ENCODE measurements around the gene SEC24C.
"Not testable (repeated sequence)": the region's sequence is repeated elsewhere in the genome, so short reads cannot be mapped to it uniquely, and the experiment has no call there.

The SEC24C gene

DNA sequence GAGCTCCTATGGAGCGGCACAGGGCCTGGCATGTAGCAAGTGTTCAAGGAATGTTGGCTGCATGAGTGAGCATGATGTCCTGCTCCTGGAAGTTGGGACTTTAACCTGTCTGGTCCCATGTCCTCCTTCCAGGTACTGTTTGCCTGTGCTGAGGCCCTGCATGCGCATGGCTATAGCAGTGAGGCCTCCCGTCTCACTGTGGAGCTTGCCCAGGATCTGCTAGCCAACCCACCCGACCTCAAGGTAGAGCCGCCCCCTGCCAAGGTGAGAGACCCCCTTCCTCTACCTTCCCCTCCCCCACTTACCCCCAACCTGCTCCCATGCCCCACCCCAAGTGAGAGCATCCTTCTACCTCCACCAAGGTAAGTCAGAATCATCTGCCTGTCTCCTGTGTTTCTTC lies 49.3 kb downstream of the SEC24C start:
- DNase-seq (ENCODE audit: low read depth): no peak

GRCh38 chr10:73795491-73795890 lies 51.3 kb downstream of the SEC24C start:
- not testable (repeated sequence) for DNase-seq (ENCODE audit: low read depth)

DNA sequence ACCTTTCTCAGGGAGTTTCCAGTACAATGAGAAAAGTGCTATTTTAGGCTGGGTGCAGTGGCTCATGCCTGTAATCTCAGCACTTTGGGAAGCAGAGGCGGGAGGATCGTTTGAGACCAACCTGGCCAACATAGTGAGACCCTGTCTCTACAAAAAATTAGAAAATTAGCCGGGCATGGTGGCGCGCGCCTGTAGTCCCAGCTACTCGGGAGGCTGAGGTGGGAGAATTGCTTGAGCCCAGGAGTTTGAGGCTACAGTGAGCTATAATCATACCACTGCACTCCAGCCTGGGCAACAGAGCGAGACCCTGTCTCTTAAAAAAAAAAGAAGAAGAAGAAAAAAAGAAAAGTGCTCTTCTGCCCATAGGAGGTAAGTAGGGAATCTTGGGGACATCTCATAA lies 51.9 kb downstream of the SEC24C start:
- DNase-seq (ENCODE audit: low read depth): not testable (repeated sequence)

GRCh38 chr10:73796766-73797165 lies 52.6 kb downstream of the SEC24C start:
- DNase-seq (ENCODE audit: low read depth): no peak

DNA sequence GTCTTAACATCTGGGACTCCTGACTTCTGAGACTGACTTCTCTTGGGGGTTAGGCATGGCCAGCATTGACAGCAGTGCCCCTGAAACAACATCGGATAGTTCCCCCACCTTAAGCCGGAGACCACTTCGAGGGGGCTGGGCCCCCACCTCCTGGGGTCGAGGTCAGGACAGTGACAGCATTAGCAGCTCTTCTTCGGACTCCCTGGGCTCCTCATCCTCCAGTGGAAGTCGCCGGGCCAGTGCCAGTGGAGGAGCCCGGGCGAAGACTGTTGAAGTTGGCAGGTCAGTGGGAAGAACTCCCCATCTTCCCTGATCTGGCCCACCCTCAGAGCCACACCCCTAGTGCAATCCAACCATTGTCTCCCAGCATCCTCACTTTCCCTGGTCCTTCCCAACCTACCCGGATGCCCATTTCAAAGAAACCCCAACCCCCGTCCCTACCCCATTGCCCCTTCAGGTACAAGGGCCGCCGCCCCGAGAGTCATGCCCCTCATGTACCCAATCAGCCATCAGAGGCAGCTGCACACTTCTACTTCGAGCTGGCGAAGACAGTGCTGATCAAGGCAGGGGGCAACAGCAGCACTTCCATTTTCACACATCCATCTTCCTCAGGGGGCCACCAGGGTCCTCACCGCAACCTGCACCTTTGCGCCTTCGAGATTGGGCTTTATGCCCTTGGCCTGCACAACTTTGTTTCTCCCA lies 53.3 kb downstream of the SEC24C start:
- no peak for DNase-seq (ENCODE audit: low read depth)

GRCh38 chr10:73798087-73798486 lies 53.9 kb downstream of the SEC24C start:
- DNase-seq (ENCODE audit: low read depth): no peak

DNA sequence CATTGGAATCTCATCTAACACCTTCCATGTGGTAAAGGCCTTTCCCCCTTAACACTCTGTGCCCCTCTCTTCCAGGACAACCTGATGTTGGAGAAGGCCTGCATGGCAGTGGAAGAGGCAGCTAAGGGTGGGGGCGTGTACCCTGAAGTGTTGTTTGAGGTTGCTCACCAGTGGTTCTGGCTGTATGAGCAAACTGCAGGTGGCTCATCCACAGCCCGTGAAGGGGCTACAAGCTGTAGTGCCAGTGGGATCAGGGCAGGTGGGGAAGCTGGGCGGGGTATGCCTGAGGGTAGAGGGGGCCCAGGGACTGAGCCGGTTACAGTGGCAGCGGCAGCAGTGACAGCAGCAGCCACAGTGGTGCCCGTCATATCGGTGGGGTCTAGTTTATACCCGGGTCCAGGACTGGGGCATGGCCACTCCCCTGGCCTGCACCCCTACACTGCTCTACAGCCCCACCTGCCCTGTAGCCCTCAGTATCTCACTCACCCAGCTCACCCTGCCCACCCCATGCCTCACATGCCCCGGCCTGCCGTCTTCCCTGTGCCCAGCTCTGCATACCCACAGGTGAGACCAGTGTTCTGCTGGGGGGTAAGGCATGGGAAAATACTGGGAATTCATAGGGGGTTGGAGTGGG lies 54.9 kb downstream of the SEC24C start:
- no peak for DNase-seq (ENCODE audit: low read depth)

DNA sequence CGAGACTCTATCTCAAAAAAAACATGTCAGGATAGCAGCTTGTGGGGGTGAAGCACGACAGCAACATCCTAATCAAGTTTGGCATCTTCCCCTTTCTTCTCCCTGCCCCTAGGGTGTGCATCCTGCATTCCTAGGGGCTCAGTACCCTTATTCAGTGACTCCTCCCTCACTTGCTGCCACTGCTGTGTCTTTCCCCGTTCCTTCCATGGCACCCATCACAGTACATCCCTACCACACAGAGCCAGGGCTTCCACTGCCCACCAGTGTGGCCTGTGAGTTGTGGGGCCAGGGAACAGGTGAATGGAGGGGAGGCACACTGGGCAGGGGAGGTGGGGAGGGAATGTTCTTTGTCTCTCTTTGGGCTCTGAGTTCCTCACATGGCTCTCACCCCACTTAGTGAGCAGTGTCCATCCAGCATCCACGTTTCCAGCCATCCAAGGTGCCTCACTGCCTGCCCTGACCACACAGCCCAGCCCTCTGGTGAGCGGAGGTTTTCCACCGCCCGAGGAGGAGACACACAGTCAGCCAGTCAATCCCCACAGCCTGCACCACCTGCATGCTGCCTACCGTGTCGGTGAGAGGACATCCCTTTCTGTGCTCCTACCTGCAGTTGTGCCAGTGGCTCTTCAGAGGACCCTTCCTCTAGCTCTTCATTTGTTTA lies 55.9 kb downstream of the SEC24C start:
- no peak for DNase-seq (ENCODE audit: low read depth)

- DNase-seq (ENCODE audit: low read depth): no peak
Measured at GRCh38 chr10:73800560-73801252, 56.5 kb downstream of the SEC24C start.

DNA sequence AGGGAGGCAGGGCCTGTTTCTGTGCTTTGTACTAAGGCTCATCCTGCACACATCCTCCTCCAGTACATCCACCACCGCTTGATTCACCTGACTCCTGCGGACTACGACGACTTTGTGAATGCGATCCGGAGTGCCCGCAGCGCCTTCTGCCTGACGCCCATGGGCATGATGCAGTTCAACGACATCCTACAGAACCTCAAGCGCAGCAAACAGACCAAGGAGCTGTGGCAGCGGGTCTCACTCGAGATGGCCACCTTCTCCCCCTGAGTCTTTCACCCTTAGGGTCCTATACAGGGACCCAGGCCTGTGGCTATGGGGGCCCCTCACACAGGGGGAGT lies 57.0 kb downstream of the SEC24C start:
- DNase-seq (ENCODE audit: low read depth): no peak

DNA sequence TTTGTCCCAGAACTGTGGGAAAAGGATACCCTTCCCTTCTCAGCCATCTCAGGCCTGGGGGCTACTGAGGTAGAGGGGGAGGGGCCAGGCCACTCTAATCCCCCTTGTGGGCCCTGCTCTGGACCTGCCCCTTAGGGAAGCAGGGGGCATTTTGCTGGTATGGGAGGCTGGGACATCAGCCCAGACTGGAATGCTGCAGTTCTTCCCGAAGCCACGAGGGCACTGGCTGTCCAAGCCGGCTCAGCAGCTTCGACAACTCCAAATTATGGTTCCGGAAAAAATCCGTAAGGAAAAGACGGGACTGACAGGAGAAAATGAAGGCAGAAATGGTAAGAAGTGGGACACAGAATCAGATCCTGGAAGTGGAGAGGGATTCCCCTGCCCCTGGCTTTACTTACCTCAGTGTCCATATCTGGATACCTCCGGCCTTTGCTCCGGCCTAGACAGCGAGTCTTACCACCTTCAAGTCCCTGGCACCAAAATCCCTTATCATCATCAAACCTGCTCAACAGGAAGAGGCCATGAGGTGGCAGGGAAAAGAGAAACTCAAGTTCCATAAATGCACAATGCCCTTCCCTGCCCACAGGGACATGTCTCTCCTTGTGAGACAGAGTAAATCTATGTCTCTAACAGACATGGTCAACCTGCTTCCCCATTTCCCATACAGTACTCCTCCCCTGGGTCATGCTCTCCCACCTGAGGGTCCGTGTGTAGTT lies 58.3 kb downstream of the SEC24C start:
- DNase-seq (ENCODE audit: low read depth): no peak

DNA sequence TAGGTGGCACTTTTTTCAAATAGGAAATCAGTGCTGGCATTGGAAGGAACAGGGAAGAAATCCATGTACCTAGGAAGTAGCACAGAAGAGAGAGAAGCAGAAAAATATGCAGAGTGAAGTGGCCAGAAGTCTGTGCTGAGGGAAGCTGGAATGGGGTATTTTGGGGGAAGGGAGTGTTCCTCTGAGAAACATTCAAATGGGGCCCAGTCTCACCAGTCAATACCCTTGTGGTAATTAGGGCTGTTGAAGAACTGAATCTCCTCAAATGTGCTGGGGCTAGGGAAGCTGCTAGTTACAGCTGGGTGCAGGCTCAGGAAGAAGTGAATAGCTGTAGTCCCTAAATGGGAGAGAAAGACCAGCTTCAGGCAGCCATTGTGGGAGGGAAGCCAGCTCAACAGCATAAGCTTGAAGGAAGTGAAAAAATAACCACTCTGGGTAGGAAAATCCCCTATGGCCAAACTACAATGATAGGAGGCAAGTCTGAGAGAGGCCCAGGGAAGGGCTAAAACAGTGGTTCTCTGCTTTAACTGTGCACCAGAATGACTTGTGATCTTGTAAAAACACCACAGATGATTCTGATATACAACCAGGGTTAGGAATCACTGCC lies 59.6 kb downstream of the SEC24C start:
- no peak for DNase-seq (ENCODE audit: low read depth)

DNA sequence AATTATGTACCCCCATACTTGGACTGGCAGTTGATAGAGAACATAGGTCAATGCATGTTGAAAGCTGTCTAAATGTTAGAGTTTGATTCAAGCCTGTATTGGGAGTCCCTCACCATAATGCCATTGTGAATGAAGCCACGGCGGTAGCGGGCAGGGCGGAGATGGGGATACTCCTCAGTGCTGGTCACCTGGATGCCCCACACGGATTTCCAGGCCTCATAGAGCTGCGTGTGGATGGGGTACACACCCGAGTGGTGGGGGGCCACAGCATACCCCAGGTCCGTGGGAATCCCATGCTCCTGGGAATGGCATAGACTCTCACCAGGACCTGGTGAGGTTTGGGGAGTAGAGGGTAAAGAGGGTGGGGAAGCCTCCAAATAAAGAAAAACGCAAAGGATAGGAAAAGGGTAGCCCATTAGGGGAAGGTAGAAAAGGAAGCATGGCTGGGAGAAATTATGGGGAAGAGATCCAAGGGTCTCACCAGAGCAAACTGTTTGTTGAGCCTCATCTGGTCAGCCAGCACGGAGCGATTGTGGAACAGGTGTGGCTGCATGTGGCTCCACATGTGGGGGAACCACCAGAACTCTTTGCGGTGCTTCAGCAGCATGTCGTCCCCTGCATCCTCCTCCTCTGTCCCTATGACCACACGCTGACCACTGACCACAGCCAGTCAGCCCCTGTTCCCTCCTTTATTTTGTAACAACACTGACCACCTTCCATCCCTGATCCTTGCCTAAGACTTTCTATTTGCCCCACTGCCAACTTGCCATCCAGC lies 62.2 kb downstream of the SEC24C start:
- DNase-seq (ENCODE audit: low read depth): no peak

GRCh38 chr10:73807471-73807870 lies 63.3 kb downstream of the SEC24C start:
- no peak for DNase-seq (ENCODE audit: low read depth)

GRCh38 chr10:73808021-73808815 lies 64.0 kb downstream of the SEC24C start:
- no peak for DNase-seq (ENCODE audit: low read depth)

DNA sequence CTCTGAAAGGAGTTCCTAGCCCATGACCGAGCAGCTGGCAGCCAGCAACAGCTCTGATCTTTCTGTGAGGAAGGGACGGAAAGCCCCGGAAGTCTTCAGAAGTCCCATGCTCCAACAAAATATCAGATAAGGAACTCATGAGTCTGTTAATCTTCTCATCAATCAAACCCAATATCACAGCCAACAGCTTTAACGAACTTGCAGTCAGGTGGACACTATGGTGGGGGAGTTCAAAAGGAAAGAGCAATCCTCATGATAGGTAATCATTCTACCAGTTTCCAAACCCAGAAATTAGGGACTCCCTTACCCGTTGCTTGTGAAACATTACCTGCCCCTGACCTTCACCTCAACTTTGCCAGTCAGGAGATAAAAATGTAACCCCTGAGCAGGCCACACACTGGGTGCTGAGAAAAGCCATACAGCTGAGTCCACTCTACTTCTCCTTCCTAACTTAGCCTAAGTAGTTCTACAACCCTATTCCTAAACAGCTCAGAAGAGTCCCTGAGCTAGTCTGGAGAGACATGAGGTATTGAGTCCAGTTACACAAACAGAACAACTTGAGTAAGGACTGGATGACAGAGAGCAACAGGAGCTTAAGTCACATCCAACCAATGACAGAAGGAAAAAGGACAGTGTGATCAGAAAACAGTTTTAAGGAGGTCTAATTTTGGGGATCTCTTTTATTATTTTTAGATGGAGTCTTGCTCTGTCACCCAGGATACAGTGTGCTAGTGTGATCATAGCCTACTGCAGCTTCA lies 65.1 kb downstream of the SEC24C start:
- DNase-seq (ENCODE audit: low read depth): no peak

DNA sequence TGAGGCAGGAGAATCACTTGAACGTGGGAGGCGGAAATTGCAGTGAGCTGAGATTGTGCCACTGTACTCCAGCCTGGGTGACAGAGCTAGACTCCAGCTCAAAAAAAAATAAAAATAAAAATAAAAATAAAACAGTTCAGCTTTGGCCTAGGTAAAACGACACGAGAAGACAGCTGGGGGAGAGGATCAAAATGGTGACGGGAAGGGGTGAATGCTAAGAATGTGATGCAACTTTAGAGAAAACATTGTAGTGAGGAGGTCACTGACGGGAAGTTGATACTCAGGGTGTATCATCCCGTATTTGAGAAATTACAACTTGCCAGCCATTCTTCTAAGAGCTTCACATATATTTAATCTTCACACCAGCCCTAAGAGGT lies 66.2 kb downstream of the SEC24C start:
- no peak for DNase-seq (ENCODE audit: low read depth)

DNA sequence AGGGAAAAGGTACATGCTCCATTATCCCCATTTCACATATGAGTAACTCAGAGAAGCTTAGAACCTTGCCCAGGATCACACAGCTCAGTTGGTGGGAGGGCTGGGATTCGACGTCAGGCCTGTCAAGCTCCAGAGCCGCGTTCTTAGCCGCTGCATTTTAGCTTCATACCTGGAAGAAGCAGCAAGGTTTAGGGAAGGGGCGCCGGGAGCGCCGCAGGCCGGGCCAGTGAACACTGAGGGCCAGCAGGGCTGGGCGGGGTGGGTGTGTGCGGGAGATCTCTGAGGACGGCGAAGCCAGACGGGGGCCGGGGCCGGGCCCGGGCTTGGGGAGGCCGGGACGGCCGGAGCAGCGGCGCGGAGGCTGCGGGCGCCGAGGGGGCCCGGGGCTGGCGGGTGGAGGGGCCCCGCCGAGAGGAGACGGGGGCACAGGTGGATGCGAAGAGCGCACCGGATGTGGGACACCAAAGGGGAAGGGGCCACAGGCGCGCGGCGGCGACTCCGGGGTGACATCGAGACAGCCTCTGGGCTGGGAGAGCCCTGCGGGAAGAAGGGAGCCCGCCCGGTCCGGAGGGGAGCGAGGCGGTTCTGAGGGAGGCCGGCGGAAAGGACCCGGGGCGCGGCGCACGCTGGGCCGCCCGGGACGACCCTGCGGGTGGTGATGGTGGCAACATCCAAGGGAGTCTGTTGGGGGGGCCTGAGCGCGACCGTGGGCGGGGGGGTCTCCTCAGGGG lies 66.7 kb downstream of the SEC24C start:
- no peak for DNase-seq (ENCODE audit: low read depth)

DNA sequence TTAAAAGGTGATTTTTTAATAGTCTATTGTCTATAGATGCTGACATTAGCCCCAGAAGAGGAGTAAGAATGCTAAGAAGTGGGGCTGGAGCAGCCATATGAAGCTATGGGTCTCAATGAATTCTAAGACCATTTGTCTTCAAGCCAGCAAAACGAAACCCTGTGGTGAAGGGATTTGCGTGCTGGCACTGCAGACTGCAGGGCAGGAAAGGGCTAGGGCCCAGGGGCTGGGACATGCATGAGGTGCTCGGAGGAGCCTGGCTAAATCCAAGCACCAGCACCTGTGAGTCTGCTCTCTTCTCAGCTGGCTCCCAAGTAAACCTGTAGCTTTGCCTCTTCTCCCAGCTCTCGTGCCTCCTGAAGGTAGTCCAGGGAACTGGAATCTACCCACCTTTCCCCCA lies 68.5 kb downstream of the SEC24C start:
- no peak for DNase-seq (ENCODE audit: low read depth)

Data from non-pigmented ciliary epithelial cell (primary cell).